NCI-H1092 treated with DMSO at 0.1 percent for 48 hours (cell line): ENCODE results near the gene RAVER1.
A peak's percentile ranks its signal among the peaks of the same experiment; 100 is the strongest.

Experiments
- DNase-seq: peaks from one replicate; lab custom pipeline; 2025; lab: John Stamatoyannopoulos, UW

The RAVER1 gene

DNA sequence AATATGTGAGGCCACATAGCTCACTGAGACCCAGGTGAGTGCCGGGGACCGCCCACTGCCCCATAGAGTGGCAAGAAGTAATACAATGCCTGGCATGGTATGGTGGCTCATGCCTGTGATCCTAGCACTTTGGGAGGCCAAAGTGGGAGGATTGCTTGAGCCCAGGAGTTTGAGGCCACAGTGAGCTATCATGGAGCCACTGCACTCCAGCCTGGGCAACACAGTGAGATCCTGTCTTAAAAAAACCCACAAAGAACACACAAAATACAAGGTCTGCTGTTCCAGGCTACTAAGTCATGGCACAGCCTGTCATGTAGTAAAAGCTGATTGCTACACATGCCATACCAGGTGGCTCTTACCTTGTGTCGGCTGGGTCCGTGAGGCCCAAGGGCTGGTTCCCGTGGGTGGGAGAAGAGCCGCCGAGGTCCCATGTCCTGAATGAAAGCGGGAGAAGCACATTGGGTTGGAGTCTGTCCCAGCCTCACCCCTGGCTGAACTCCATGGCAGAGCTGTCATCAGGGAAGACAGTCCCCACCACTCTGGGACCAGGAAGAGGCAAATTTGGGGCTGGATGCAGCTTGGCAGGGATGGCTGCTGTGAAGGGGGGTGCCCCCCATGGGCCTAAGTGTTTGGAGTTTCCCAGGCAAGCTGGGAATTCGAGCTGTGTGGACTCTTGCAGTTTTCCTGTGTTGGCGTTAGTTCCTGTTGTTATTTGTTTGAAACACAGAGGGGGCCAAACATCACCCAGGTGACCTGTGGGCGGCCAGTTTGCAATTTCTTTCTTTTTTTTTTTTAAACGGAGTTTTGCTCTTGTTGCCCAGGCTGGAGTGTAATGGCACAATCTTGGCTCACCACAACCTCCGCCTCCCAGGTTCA, 14.3 kb downstream of the RAVER1 start:
- DNase-seq: no peak

GRCh38 chr19:10317857-10318462, 15.4 kb downstream of the RAVER1 start:
- DNase-seq: no peak

- no peak for DNase-seq
Observed at GRCh38 chr19:10317045-10317856, 16.1 kb downstream of the RAVER1 start.

- DNase-seq: no peak
Observed at GRCh38 chr19:10316229-10317044, 16.9 kb downstream of the RAVER1 start.

DNA sequence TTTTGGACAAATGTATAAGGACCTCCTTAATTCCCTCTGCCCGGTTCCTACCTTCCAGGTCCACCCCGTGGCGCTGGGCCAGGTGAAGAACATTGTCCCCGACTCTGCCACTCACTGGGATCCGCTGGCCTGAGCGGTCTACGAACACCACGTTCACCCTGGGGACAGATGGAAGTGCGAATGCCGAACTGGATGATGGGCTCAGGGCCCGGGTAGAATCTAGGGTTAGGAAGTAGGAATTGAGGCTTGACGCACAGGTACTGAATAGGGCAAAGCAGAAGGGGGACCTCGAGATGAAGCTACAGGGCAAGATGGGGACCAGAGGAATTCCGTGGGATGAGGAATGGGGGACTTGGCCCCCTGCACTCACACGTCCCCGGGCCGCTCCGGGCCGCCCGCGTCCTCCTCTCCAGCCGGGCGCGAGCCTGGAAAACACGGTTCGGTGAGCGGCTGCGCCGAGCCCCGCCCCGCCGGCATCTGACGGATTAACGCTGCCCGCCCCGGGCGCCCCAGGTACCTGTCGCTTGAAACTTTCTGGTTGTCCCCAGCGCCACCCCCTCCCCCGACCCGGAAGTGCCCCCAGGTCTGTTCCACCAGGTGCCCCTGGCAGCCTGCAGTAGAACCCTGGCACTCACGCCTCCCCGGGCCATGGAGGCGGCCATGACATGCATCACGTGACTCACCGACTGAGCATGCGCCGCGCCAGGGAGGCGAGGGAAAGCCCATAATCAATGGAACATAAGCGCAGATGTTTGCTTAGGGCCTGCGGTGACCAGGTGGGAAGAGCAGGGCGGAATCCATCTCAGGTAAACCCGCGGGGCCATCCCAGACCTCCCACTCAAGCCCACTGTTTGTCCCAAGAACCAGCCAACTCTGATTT, 17.8 kb downstream of the RAVER1 start, which contains the start of gene FDX2:
FDX2 (minus strand) TSS at position 681 of the 880 bp plus-strand sequence; CDS start at position 662, 19 bp downstream.
- DNase-seq: peak; percentile 88

DNA sequence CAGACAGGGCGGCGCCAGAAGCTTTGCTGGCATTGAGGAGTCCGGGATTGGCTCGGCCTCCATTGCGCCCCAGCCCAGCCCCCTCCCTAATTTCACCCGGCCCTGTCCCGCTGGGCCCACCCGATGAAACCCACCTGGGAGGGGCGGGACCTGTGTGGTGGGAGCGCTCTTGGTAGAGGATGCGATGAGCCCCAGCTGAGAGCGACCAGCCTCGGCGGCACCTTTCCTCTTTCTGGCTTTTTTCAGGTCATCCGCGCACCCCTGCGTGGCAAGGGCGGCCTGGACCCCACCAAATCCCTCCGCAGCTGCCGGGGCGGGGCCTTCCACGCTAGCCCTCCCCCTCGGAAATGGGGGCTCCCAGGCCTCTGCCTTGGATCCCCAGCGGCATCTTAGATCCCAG, 23.9 kb downstream of the RAVER1 start, which contains the start of gene ZGLP1:
ZGLP1 (minus strand) TSS at position 393 of the 400 bp plus-strand sequence.
- no peak for DNase-seq

- no peak for DNase-seq
Observed at GRCh38 chr19:10306327-10306726, 27.0 kb downstream of the RAVER1 start.

DNA sequence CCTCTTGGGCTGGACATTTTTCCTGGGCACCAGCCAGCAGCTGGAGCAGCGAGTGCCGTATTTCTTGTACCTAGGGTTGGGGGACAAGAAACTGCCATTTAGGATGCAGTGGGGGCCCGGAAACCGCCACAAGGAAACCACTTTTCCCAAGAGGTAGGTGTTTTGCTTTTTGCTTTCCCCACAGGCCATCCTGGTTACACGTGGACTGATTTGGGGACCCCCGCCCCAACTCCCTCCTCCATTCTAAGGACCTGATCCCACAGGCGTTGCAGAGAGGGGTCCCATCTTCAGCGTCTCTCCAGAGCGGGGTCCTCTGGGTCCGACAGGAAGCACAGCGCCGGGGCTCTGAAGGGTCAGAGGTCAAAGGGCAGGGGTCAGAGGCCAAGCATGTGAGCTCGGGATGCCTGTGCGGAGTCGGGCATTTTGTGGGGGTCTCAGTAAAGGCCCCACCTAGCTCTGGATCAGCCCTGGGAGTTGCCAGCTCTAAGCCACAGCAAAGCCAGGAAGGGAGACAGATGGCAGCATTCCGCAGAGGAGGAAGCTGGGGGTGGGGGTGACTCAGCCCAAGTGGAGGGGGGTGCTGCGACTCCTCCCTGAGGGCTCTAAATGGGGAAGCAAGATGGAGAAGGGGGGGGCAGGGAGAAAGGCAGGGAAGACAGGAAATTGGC, 28.1 kb downstream of the RAVER1 start:
- no peak for DNase-seq

DNA sequence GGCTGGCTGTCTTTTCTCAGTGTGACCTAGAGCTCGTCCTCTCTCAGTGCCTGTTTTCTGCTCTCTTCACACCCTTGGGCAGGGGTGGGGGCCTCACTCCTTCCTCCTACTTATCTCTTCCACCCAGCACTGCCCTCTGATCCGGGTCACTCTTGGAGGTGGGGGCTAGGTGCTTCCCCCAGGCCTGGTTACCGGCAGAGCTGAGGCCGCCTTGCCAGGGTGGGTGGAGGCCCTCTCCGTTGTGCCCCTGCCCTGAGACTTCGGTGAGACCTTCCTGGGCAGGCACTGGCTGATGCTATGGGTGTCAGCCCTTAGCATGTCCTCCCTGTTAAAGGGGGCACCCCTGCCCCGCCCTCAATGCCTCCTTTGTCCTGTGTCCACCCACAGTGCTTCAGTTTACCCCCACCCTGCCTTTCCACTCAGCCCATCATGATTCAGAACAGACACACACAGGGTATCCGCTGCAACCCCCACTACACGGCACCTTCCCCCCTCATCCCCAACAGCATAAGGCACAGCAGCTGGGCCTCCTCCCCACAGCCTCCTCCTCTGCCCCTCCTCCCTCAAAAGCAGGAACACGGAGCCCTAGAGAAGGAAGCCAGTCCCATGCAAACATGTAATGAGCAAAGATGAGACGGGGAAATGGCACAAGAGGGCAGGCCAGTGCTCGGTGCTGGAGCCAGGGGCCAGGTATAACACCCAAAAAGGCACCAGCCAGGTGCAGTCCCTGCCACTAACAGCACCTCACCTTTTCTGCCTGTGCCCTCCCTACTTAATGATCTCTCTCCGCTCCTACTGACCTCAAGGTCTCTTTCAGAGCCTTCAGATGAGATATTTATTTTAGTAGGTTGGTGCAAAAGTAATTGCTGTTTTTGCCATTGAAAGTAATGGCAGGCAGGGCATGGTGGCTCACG, 33.5 kb downstream of the RAVER1 start:
- no peak for DNase-seq

- DNase-seq: no peak
Observed at GRCh38 chr19:10295847-10296591, 37.3 kb downstream of the RAVER1 start.

- no peak for DNase-seq
Observed at GRCh38 chr19:10295305-10295846, 38.0 kb downstream of the RAVER1 start.

DNA sequence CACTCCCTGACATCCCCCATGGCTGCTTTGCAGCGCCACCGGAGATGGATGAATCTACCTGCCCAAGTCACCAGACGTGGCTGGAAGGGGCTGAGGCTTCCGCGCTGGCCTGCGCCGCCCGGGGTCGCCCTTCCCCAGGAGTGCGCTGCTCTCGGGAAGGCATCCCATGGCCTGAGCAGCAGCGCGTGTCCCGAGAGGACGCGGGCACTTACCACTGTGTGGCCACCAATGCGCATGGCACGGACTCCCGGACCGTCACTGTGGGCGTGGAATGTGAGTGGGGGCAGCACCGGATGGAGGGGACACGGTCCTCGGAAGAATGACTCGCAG, 39.0 kb downstream of the RAVER1 start:
- DNase-seq: no peak

- DNase-seq: no peak
Observed at GRCh38 chr19:10293637-10294367, 39.5 kb downstream of the RAVER1 start.

GRCh38 chr19:10292789-10293636, 40.3 kb downstream of the RAVER1 start:
- no peak for DNase-seq

GRCh38 chr19:10292206-10292788, 41.0 kb downstream of the RAVER1 start:
- DNase-seq: no peak
